HG02623 (cell line): ENCODE results near the gene KRTAP10-2.
"Not testable (repeated sequence)": the region's sequence is repeated elsewhere in the genome, so short reads cannot be mapped to it uniquely, and the experiment has no call there.

Experiments
- ATAC-seq: cut with Tn5 transposase; IDR thresholded peaks from one replicate; pipeline ENCODE4 v1.9.1; 2021; ENCODE audit warnings: moderate library complexity; ENCODE audit not compliant: unreplicated experiment

KRTAP10-2 gene

GRCh38 chr21:44568261-44568660 is 17.0 kb upstream of the KRTAP10-2 start:
- ATAC-seq: no peak

GRCh38 chr21:44567481-44568171 is 16.3 kb upstream of the KRTAP10-2 start:
- no peak for ATAC-seq

GRCh38 chr21:44566403-44566802 is 15.1 kb upstream of the KRTAP10-2 start:
- no peak for ATAC-seq

GRCh38 chr21:44564886-44565598 is 13.7 kb upstream of the KRTAP10-2 start:
- no peak for ATAC-seq

- no peak for ATAC-seq
Observed at GRCh38 chr21:44564099-44564498, 12.8 kb upstream of the KRTAP10-2 start.

GRCh38 chr21:44558695-44559094 is 7.4 kb upstream of the KRTAP10-2 start, which contains the start of gene KRTAP10-3:
Gene KRTAP10-3 (minus strand): TSS chr21:44558795. CDS start chr21:44558715, 80 bp downstream.
- no peak for ATAC-seq

GRCh38 chr21:44558329-44558675 is 7.0 kb upstream of the KRTAP10-2 start:
- ATAC-seq: not testable (repeated sequence)

- no peak for ATAC-seq
Observed at GRCh38 chr21:44557491-44558328, 6.4 kb upstream of the KRTAP10-2 start.

GRCh38 chr21:44556879-44557278 is 5.6 kb upstream of the KRTAP10-2 start:
- no peak for ATAC-seq

- ATAC-seq: no peak
Observed at GRCh38 chr21:44555200-44555875, 4.0 kb upstream of the KRTAP10-2 start.

- ATAC-seq: no peak
Observed at GRCh38 chr21:44552681-44553080, 1.4 kb upstream of the KRTAP10-2 start.

- ATAC-seq: no peak
Observed at GRCh38 chr21:44552136-44552535, 831 bp upstream of the KRTAP10-2 start.

GRCh38 chr21:44550807-44551206 is 498 bp downstream of the KRTAP10-2 start:
- ATAC-seq: no peak

- ATAC-seq: not testable (repeated sequence)
Observed at GRCh38 chr21:44550285-44550684, 1.0 kb downstream of the KRTAP10-2 start.

GRCh38 chr21:44549525-44550211 is 1.6 kb downstream of the KRTAP10-2 start:
- no peak for ATAC-seq

- ATAC-seq: no peak
Observed at GRCh38 chr21:44548922-44549321, 2.4 kb downstream of the KRTAP10-2 start.

- ATAC-seq: no peak
Observed at GRCh38 chr21:44548381-44548780, 2.9 kb downstream of the KRTAP10-2 start.

- no peak for ATAC-seq
Observed at GRCh38 chr21:44547656-44548331, 3.5 kb downstream of the KRTAP10-2 start.

- ATAC-seq: no peak
Observed at GRCh38 chr21:44544566-44544965, 6.7 kb downstream of the KRTAP10-2 start.

- no peak for ATAC-seq
Observed at GRCh38 chr21:44542716-44543115, 8.6 kb downstream of the KRTAP10-2 start.
